GM12878 (cell line): ENCODE measurements around the gene AKAP12.

Source experiments
- BCLAF1 ChIP-seq: fragments of 450-650 bp; IDR thresholded peaks from 2 replicates; pipeline ENCODE4 v1.6.1; 2017; ENCODE audit warnings: antibody characterized with exemption, mild to moderate bottlenecking, moderate library complexity
- EZH2 ChIP-seq: IDR thresholded peaks from 2 replicates; pipeline ENCODE4 v1.6.1; 2012; ENCODE audit warnings: low read depth, mild to moderate bottlenecking, control low read depth, inconsistent platforms, low read length, borderline replicate concordance; ENCODE audit not compliant: control insufficient read depth
- POLR2AphosphoS5 ChIP-seq: IDR thresholded peaks from 2 replicates; pipeline ENCODE4 v1.6.1; 2011; ENCODE audit warnings: mild to moderate bottlenecking, low read length, inconsistent platforms
- RELB ChIP-seq: fragments of 450-650 bp; IDR thresholded peaks from 2 replicates; pipeline ENCODE4 v1.6.1; 2017; ENCODE audit warnings: low read depth, mild to moderate bottlenecking, moderate library complexity
- ZBTB11 ChIP-seq: fragments of 450-650 bp; formaldehyde crosslinking; IDR thresholded peaks from 2 replicates; pipeline ENCODE4 v1.5.0; 2022; ENCODE audit warnings: mild to moderate bottlenecking, missing genetic modification characterization
- ZNF24 ChIP-seq: fragments of 450-650 bp; IDR thresholded peaks from 2 replicates; pipeline ENCODE4 v1.6.1; 2017; ENCODE audit warnings: antibody characterized with exemption, mild to moderate bottlenecking
- TF ChIP-seq, protein P1 (sequence below): IDR thresholded peaks from 2 replicates; pipeline ENCODE4 v1.6.1; 2012; ENCODE audit warnings: mild to moderate bottlenecking, low read depth, low read length
- TF ChIP-seq, protein P2 (sequence below), 3 experiments: IDR thresholded peaks in 2 of 3; conservative IDR thresholded peaks in 1 of 3; 2 replicates each; pipeline ENCODE4 v1.5.1; 2011; ENCODE audit warnings: low read depth in 3 of 3, low read length in 3 of 3, mild to moderate bottlenecking in 3 of 3, control low read depth in 2 of 3, moderate library complexity in 2 of 3, inconsistent platforms in 1 of 3, mixed read lengths in 1 of 3; ENCODE audit not compliant: control insufficient read depth in 2 of 3, insufficient read depth in 1 of 3; ENCODE audit errors: extremely low read depth in 1 of 3
- TF ChIP-seq, protein P3 (sequence below): fragments of 450-650 bp; IDR thresholded peaks from 2 replicates; pipeline ENCODE4 v1.6.1; 2016; ENCODE audit warnings: mild to moderate bottlenecking, moderate library complexity, borderline replicate concordance

DNA sequence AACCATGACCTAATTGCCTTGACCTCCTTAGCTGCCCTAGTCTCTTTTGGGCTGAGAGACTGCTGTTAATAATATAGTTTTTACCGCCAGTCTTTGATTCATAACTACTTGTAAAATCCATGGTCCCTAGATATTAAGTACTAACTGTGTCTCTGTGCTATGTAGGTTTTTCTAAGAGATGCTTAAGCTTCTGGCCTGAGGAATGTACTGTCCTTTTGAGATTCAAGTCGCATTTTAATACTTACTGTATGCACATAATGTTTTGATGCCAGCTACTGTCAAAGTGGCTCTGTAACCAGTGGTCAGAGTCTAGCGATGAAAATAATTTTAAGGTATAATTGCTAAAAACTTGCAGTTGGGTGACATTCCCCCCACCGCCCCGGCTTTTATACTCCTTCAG, 2.1 kb downstream of the AKAP12 start:
- TF ChIP-seq RELB (no peak), BCLAF1 (no peak), POLR2AphosphoS5 (no peak), ZNF24 (no peak), ZBTB11 (no peak), EZH2 (no peak)
- TF ChIP-seq, protein P1, sequence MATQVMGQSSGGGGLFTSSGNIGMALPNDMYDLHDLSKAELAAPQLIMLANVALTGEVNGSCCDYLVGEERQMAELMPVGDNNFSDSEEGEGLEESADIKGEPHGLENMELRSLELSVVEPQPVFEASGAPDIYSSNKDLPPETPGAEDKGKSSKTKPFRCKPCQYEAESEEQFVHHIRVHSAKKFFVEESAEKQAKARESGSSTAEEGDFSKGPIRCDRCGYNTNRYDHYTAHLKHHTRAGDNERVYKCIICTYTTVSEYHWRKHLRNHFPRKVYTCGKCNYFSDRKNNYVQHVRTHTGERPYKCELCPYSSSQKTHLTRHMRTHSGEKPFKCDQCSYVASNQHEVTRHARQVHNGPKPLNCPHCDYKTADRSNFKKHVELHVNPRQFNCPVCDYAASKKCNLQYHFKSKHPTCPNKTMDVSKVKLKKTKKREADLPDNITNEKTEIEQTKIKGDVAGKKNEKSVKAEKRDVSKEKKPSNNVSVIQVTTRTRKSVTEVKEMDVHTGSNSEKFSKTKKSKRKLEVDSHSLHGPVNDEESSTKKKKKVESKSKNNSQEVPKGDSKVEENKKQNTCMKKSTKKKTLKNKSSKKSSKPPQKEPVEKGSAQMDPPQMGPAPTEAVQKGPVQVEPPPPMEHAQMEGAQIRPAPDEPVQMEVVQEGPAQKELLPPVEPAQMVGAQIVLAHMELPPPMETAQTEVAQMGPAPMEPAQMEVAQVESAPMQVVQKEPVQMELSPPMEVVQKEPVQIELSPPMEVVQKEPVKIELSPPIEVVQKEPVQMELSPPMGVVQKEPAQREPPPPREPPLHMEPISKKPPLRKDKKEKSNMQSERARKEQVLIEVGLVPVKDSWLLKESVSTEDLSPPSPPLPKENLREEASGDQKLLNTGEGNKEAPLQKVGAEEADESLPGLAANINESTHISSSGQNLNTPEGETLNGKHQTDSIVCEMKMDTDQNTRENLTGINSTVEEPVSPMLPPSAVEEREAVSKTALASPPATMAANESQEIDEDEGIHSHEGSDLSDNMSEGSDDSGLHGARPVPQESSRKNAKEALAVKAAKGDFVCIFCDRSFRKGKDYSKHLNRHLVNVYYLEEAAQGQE: no peak
- TF ChIP-seq, protein P2, sequence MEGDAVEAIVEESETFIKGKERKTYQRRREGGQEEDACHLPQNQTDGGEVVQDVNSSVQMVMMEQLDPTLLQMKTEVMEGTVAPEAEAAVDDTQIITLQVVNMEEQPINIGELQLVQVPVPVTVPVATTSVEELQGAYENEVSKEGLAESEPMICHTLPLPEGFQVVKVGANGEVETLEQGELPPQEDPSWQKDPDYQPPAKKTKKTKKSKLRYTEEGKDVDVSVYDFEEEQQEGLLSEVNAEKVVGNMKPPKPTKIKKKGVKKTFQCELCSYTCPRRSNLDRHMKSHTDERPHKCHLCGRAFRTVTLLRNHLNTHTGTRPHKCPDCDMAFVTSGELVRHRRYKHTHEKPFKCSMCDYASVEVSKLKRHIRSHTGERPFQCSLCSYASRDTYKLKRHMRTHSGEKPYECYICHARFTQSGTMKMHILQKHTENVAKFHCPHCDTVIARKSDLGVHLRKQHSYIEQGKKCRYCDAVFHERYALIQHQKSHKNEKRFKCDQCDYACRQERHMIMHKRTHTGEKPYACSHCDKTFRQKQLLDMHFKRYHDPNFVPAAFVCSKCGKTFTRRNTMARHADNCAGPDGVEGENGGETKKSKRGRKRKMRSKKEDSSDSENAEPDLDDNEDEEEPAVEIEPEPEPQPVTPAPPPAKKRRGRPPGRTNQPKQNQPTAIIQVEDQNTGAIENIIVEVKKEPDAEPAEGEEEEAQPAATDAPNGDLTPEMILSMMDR (IDR thresholded peaks at IDR 0.05 in 2 of 3, conservative IDR thresholded peaks at IDR 0.05 in 1 of 3; ENCODE audit: control insufficient read depth in 2 of 3, extremely low read depth in 1 of 3, insufficient read depth in 1 of 3, low read depth in 3 of 3, low read length in 3 of 3): no peak
- TF ChIP-seq, protein P3, sequence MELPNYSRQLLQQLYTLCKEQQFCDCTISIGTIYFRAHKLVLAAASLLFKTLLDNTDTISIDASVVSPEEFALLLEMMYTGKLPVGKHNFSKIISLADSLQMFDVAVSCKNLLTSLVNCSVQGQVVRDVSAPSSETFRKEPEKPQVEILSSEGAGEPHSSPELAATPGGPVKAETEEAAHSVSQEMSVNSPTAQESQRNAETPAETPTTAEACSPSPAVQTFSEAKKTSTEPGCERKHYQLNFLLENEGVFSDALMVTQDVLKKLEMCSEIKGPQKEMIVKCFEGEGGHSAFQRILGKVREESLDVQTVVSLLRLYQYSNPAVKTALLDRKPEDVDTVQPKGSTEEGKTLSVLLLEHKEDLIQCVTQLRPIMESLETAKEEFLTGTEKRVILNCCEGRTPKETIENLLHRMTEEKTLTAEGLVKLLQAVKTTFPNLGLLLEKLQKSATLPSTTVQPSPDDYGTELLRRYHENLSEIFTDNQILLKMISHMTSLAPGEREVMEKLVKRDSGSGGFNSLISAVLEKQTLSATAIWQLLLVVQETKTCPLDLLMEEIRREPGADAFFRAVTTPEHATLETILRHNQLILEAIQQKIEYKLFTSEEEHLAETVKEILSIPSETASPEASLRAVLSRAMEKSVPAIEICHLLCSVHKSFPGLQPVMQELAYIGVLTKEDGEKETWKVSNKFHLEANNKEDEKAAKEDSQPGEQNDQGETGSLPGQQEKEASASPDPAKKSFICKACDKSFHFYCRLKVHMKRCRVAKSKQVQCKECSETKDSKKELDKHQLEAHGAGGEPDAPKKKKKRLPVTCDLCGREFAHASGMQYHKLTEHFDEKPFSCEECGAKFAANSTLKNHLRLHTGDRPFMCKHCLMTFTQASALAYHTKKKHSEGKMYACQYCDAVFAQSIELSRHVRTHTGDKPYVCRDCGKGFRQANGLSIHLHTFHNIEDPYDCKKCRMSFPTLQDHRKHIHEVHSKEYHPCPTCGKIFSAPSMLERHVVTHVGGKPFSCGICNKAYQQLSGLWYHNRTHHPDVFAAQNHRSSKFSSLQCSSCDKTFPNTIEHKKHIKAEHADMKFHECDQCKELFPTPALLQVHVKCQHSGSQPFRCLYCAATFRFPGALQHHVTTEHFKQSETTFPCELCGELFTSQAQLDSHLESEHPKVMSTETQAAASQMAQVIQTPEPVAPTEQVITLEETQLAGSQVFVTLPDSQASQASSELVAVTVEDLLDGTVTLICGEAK: no peak
